Measurements from ENCODE around the gene TRHDE.
"Not testable (repeated sequence)": the region's sequence is repeated elsewhere in the genome, so short reads cannot be mapped to it uniquely, and the experiment has no call there.

Gene TRHDE

DNA sequence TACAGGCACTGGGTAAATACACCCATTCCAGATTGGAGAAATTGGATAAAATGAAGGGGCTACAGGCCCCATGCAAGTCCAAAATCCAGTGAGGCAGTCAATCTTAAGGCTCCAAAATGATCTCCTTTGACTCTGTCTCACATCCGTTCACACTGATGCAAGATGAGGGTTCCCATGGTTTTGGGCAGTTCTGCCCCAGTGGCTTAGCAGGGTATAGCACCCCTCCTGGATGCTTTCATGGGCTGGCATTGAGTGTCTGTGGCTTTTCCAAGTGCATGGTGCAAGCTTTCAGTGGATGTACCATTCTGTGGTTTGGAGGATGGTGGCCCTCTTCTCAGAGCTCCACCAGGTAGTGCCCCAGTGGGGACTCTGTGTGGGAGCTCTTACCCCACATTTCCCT, 427.2 kb downstream of the TRHDE start:
- DNase-seq (ENCODE audit: low read depth) = no peak
- no peak overlapping the region for H3K4me3 ChIP-seq (ENCODE audit: control insufficient read depth, low read depth, low read length)
- TF ChIP-seq, protein P1, sequence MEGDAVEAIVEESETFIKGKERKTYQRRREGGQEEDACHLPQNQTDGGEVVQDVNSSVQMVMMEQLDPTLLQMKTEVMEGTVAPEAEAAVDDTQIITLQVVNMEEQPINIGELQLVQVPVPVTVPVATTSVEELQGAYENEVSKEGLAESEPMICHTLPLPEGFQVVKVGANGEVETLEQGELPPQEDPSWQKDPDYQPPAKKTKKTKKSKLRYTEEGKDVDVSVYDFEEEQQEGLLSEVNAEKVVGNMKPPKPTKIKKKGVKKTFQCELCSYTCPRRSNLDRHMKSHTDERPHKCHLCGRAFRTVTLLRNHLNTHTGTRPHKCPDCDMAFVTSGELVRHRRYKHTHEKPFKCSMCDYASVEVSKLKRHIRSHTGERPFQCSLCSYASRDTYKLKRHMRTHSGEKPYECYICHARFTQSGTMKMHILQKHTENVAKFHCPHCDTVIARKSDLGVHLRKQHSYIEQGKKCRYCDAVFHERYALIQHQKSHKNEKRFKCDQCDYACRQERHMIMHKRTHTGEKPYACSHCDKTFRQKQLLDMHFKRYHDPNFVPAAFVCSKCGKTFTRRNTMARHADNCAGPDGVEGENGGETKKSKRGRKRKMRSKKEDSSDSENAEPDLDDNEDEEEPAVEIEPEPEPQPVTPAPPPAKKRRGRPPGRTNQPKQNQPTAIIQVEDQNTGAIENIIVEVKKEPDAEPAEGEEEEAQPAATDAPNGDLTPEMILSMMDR (IDR thresholded peaks at IDR 0.05; ENCODE audit: control insufficient read depth, insufficient read depth, low read depth, low read length, missing control alignments) = no peak

DNA sequence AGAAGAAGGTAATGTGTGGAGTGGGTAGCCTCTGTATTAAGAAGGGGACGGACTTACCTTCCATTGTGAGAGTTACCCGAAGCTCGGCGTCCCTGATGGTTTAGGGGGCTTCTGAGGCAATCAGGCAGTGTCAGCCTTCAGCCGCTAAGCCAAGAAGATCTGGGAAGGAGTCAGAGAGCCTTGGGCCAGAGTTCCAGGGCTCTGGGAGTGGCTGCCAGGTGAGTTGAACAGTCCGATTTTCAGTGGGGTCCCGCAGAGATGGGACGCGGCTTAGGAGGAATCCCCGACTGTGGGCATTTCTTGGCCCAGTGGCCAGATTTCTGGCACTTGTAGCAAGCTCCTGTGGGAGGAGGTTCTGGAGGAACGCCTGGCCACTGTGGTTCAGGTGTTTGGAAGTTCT, 439.9 kb downstream of the TRHDE start:
- not testable (repeated sequence) for H3K4me3 ChIP-seq (ENCODE audit: control insufficient read depth, low read depth, low read length); DNase-seq (ENCODE audit: low read depth)

DNA sequence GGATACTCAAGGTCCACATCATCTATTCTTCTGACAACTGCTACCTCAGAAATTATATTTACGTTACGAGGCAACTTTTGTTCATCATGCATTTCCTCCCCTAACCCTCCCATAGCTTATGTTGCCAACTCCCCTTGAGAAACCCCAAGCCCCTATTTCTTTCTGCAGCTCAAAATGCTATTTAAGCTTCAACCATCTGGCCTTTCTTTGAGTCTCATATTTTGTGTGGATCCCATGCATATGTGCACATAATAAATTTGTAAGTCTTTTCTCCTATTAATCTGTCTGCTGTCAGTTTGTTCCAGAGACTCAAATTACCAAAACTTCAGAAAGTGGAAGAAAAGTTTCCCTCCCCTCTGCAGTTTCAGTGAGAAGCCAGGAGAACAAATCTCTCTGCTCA, 444.1 kb downstream of the TRHDE start:
- TF ChIP-seq, protein P1 (IDR thresholded peaks at IDR 0.05; ENCODE audit: control insufficient read depth, insufficient read depth, low read depth, low read length, missing control alignments) = no peak
- H3K4me3 ChIP-seq (ENCODE audit: control insufficient read depth, low read depth, low read length) = no peak overlapping the region
- DNase-seq (ENCODE audit: low read depth) = no peak

DNA sequence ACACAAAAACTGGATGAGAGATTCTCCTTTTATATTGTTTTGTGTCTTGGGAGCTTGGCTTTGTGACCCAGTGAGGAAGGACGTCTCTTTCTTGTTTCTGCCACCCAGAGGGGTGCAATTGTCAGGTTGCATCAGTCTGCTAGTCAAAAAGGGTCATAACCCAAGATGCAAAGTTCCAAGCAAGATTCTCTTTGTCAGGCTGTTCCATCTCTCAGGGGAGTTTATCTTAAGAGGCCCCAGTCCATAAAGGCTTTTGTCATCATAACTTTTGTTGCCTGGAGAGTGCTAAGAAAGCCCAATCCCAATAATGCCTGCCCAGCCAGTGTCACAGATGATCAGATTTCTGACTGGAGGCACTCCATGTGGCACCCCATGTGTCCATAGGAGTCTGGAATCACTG, 444.9 kb downstream of the TRHDE start:
- no peak overlapping the region for H3K4me3 ChIP-seq (ENCODE audit: control insufficient read depth, low read depth, low read length)
- TF ChIP-seq, protein P1 (IDR thresholded peaks at IDR 0.05; ENCODE audit: control insufficient read depth, insufficient read depth, low read depth, low read length, missing control alignments) = no peak
- no peak for DNase-seq (ENCODE audit: low read depth)

Measured in AG09309 (cell line).